H1 (cell line): ENCODE measurements around the gene MEP1A. TPM values are rescaled to one million over a fixed set of nuclear protein-coding genes. Genes with fewer than 3 reads are reported as not detected.

Experiments
- CTCF ChIA-PET: fragments of 300-600 bp; sonication (Branson Sonifier 250); formaldehyde crosslinking; loops from one replicate; lab custom pipeline; 2021; ENCODE audit not compliant: partially characterized antibody; lab: Charles Lee
- POLR2A ChIA-PET: fragments of 300-600 bp; sonication (Branson Sonifier 250); formaldehyde crosslinking; loops from one replicate; lab custom pipeline; 2021; ENCODE audit warnings: inconsistent platforms; ENCODE audit not compliant: partially characterized antibody; lab: Charles Lee
- DNase-seq, 2 experiments: peaks; one replicate each; pipeline versions ENCODE4 v3.0.0 to v3.0.0-alpha.2; 2010 to 2022; ENCODE audit warnings: low spot score in 2 of 2, low read depth in 1 of 2, mixed read lengths in 1 of 2
- FAIRE-seq: peaks from 2 replicates; lab custom pipeline; 2011; peaks lifted over from hg19 to GRCh38; lab: Jason Lieb, UNC
- H2AFZ ChIP-seq: 2 replicates; pipeline ENCODE4 v1.8.1; 2012; ENCODE audit warnings: low read length, inconsistent platforms
- H2AK5ac ChIP-seq: 2 replicates; pipeline ENCODE4 v1.6.1; 2013; ENCODE audit warnings: low read depth, low read length
- H2BK120ac ChIP-seq: replicated peaks from 2 replicates; pipeline ENCODE3; 2013; ENCODE audit warnings: low read depth, low read length, inconsistent platforms
- H2BK12ac ChIP-seq: 2 replicates; pipeline ENCODE4 v1.6.1; 2013; ENCODE audit warnings: low read depth, low read length
- H2BK15ac ChIP-seq: 2 replicates; pipeline ENCODE4 v1.6.1; 2013; ENCODE audit warnings: low read length
- H2BK20ac ChIP-seq: 2 replicates; pipeline ENCODE4 v1.6.1; 2013; ENCODE audit warnings: low read length
- H2BK5ac ChIP-seq: 2 replicates; pipeline ENCODE4 v1.6.1; 2013; ENCODE audit warnings: low read depth, low read length
- H3K14ac ChIP-seq: 2 replicates; pipeline ENCODE4 v1.6.1; 2013; ENCODE audit warnings: inconsistent platforms; ENCODE audit not compliant: insufficient read length
- H3K18ac ChIP-seq: 2 replicates; pipeline ENCODE4 v1.6.1; 2013; ENCODE audit warnings: low read length; ENCODE audit errors: extremely low read depth
- H3K23ac ChIP-seq: 2 replicates; pipeline ENCODE4 v1.6.1; 2013; ENCODE audit warnings: inconsistent platforms; ENCODE audit not compliant: insufficient read length
- H3K23me2 ChIP-seq: 2 replicates; pipeline ENCODE4 v1.6.1; 2013; ENCODE audit warnings: low read depth, low read length
- H3K27ac ChIP-seq: 2 replicates; pipeline ENCODE4 v1.6.1; 2011; ENCODE audit warnings: low read depth, low read length, inconsistent platforms
- H3K27me3 ChIP-seq, 4 experiments: replicated peaks in 1 of 4; 1 replicate in 1 of 4; 2 replicates in 3 of 4; pipeline versions ENCODE4 v1.6.1 to v1.8.1; 2011 to 2013; ENCODE audit warnings: low read length in 3 of 4, mild to moderate bottlenecking in 3 of 4, inconsistent platforms in 2 of 4, mixed read lengths in 2 of 4, moderate library complexity in 1 of 4; ENCODE audit not compliant: control insufficient read depth in 3 of 4, insufficient read depth in 3 of 4; ENCODE audit errors: extremely low read depth in 1 of 4
- H3K36me3 ChIP-seq, 4 experiments: 2 replicates each; pipeline versions ENCODE4 v1.6.1 to v1.8.1; 2011 to 2013; ENCODE audit warnings: mild to moderate bottlenecking in 4 of 4, low read length in 3 of 4, moderate library complexity in 2 of 4, control low read depth in 1 of 4, inconsistent platforms in 1 of 4; ENCODE audit not compliant: insufficient read depth in 4 of 4, control insufficient read depth in 2 of 4
- H3K4ac ChIP-seq: replicated peaks from 2 replicates; pipeline ENCODE3; 2013; ENCODE audit warnings: low read length, low read depth, mixed read lengths, inconsistent platforms; ENCODE audit not compliant: insufficient read length
- H3K4me1 ChIP-seq, 4 experiments: replicated peaks in 1 of 4; 1 replicate in 1 of 4; 2 replicates in 3 of 4; pipeline versions ENCODE4 v1.6.1 to v1.8.1; 2011 to 2013; ENCODE audit warnings: low read length in 3 of 4, inconsistent platforms in 2 of 4, mixed read lengths in 1 of 4; ENCODE audit not compliant: insufficient read depth in 4 of 4, control insufficient read depth in 3 of 4
- H3K4me2 ChIP-seq, 2 experiments: 2 replicates each; pipeline versions ENCODE4 v1.6.1 to v1.8.1; 2011 to 2013; ENCODE audit warnings: low read depth in 2 of 2, low read length in 2 of 2, control low read depth in 1 of 2, inconsistent platforms in 1 of 2, mild to moderate bottlenecking in 1 of 2; ENCODE audit not compliant: insufficient read depth in 1 of 2
- H3K4me3 ChIP-seq, 4 experiments: fragments of 200-600, 300-600 bp in 1 of 4; sonication (generic), shearing (Covaris generic), sonication (Bioruptor Twin) in 1 of 4; 2 replicates each; pipeline versions ENCODE4 v1.5.1 to v1.8.1; 2011 to 2016; ENCODE audit warnings: low read length in 4 of 4, low read depth in 3 of 4, control low read depth in 2 of 4, inconsistent platforms in 2 of 4, mild to moderate bottlenecking in 2 of 4, mixed read lengths in 1 of 4, moderate library complexity in 1 of 4; ENCODE audit not compliant: insufficient read depth in 2 of 4; ENCODE audit errors: extremely low read depth in 1 of 4
- H3K56ac ChIP-seq: replicated peaks from 2 replicates; pipeline ENCODE3; 2013; ENCODE audit warnings: low read depth, mild to moderate bottlenecking, mixed read lengths, low read length, inconsistent platforms; ENCODE audit not compliant: insufficient read length
- H3K79me1 ChIP-seq: 2 replicates; pipeline ENCODE4 v1.6.1; 2013; ENCODE audit warnings: low read depth, low read length, control low read depth
- H3K79me2 ChIP-seq, 2 experiments: 2 replicates each; pipeline versions ENCODE4 v1.6.1 to v1.8.1; 2012 to 2013; ENCODE audit warnings: low read length in 2 of 2, mild to moderate bottlenecking in 2 of 2, inconsistent platforms in 1 of 2; ENCODE audit not compliant: insufficient read depth in 2 of 2, control insufficient read depth in 1 of 2
- H3K9ac ChIP-seq, 4 experiments: replicated peaks in 1 of 4; 1 replicate in 1 of 4; 2 replicates in 3 of 4; pipeline versions ENCODE4 v1.6.1 to v1.8.1; 2011 to 2013; ENCODE audit warnings: low read depth in 3 of 4, low read length in 3 of 4, control low read depth in 2 of 4, mild to moderate bottlenecking in 2 of 4, moderate library complexity in 2 of 4, inconsistent platforms in 1 of 4; ENCODE audit errors: extremely low read depth in 1 of 4
- H3K9me3 ChIP-seq, 2 experiments: 2 replicates each; pipeline versions ENCODE4 v1.6.1 to v1.8.1; 2012 to 2013; ENCODE audit warnings: mild to moderate bottlenecking in 2 of 2, moderate library complexity in 2 of 2, control low read depth in 1 of 2, inconsistent platforms in 1 of 2, low read depth in 1 of 2, low read length in 1 of 2, mixed read lengths in 1 of 2; ENCODE audit not compliant: insufficient read depth in 2 of 2
- H4K20me1 ChIP-seq, 2 experiments: replicated peaks in 1 of 2; 2 replicates each; pipeline versions ENCODE3 to v1.8.1; 2011 to 2013; ENCODE audit warnings: inconsistent platforms in 2 of 2, low read length in 2 of 2, mild to moderate bottlenecking in 1 of 2; ENCODE audit not compliant: insufficient read depth in 2 of 2, control insufficient read depth in 1 of 2
- H4K5ac ChIP-seq: 2 replicates; pipeline ENCODE4 v1.6.1; 2013; ENCODE audit warnings: low read length, low read depth, mixed read lengths, inconsistent platforms; ENCODE audit not compliant: insufficient read length
- H4K8ac ChIP-seq: 2 replicates; pipeline ENCODE4 v1.8.0; 2013; ENCODE audit warnings: mild to moderate bottlenecking, moderate library complexity, low read length, inconsistent platforms; ENCODE audit not compliant: insufficient read depth; ENCODE audit errors: extremely low read depth
- H4K91ac ChIP-seq: replicated peaks from 2 replicates; pipeline ENCODE3; 2013; ENCODE audit warnings: low read length, mixed read lengths, inconsistent platforms; ENCODE audit not compliant: insufficient read length
- ASH2L ChIP-seq: fragments of 200-600, 300-600 bp; sonication (generic); IDR thresholded peaks from one replicate; pipeline ENCODE4 v1.7.1; 2017; ENCODE audit warnings: low read length
- CBX8 ChIP-seq: fragments of 300-800, 300-1000 bp; sonication (generic); IDR thresholded peaks from 2 replicates; pipeline ENCODE4 v1.7.1; 2016; ENCODE audit warnings: low read depth, low read length, borderline replicate concordance
- CEBPB ChIP-seq: IDR thresholded peaks from 2 replicates; pipeline ENCODE4 v1.6.1; 2012; ENCODE audit warnings: low read depth, low read length
- CHD1 ChIP-seq: IDR thresholded peaks from 2 replicates; pipeline ENCODE4 v1.6.1; 2012; ENCODE audit warnings: low read depth, low read length, improper control_type of control experiment
- CHD2 ChIP-seq: IDR thresholded peaks from 2 replicates; pipeline ENCODE4 v1.6.1; 2012; ENCODE audit warnings: low read length, improper control_type of control experiment
- EZH2 ChIP-seq: fragments of 200-600 bp; sonication (generic); IDR thresholded peaks from 2 replicates; pipeline ENCODE4 v1.7.1; 2012; ENCODE audit warnings: low read depth, mild to moderate bottlenecking, moderate library complexity, low read length, inconsistent platforms; ENCODE audit not compliant: severe bottlenecking
- JUN ChIP-seq: IDR thresholded peaks from 2 replicates; pipeline ENCODE4 v1.6.1; 2011; ENCODE audit warnings: low read depth, mild to moderate bottlenecking, improper control_type of control experiment, low read length
- KDM1A ChIP-seq: fragments of 200-600, 300-600 bp; sonication (generic); IDR thresholded peaks from 2 replicates; pipeline ENCODE4 v1.7.1; 2016; ENCODE audit warnings: mild to moderate bottlenecking, low read length, borderline replicate concordance
- KDM5A ChIP-seq: fragments of 200-600 bp; IDR thresholded peaks from 2 replicates; pipeline ENCODE4 v1.7.1; 2012; ENCODE audit warnings: mild to moderate bottlenecking, low read length, inconsistent platforms, mixed read lengths
- NRF1 ChIP-seq: IDR thresholded peaks from 2 replicates; pipeline ENCODE4 v1.6.1; 2011; ENCODE audit warnings: mild to moderate bottlenecking, low read depth, low read length, improper control_type of control experiment
- POU5F1 ChIP-seq: IDR thresholded peaks from 2 replicates; pipeline ENCODE4 v1.6.1; 2011; ENCODE audit warnings: low read depth, mild to moderate bottlenecking, low read length, moderate library complexity
- SIN3A ChIP-seq, 2 experiments: IDR thresholded peaks in 1 of 2; conservative IDR thresholded peaks in 1 of 2; 2 replicates each; pipeline ENCODE4 v1.6.1; 2011 to 2012; ENCODE audit warnings: low read length in 2 of 2, improper control_type of control experiment in 1 of 2, low read depth in 1 of 2, mild to moderate bottlenecking in 1 of 2
- SP2 ChIP-seq: IDR thresholded peaks from 2 replicates; pipeline ENCODE4 v1.6.1; 2012; ENCODE audit warnings: mild to moderate bottlenecking, low read length, inconsistent platforms
- TAF1 ChIP-seq: IDR thresholded peaks from 2 replicates; pipeline ENCODE4 v1.6.1; 2011; ENCODE audit warnings: mild to moderate bottlenecking, low read depth, low read length
- ZNF274 ChIP-seq: IDR thresholded peaks from 2 replicates; pipeline ENCODE4 v1.7.0; 2012; ENCODE audit warnings: low read length, borderline replicate concordance; ENCODE audit errors: extremely low read depth
- WGBS, 2 experiments: shearing (Covaris generic) in 1 of 2; methylation state at CpG; one replicate each; pipeline versions ENCODE4 v1.1.6 to v1.1.7; 2013 to 2015; ENCODE audit warnings: low lambda C conversion rate in 2 of 2, mixed read lengths in 2 of 2, inconsistent platforms in 1 of 2, low coverage in 1 of 2, missing lambda C conversion rate in 1 of 2; ENCODE audit not compliant: insufficient replicate concordance in 2 of 2, insufficient coverage in 1 of 2, insufficient read length in 1 of 2; ENCODE audit errors: extremely low coverage in 1 of 2, missing lambda C conversion rate in 1 of 2; 5-methylcytosine and 5-hydroxymethylcytosine counted together
- polyA plus RNA-seq, 7 experiments: library from polyadenylated mRNA; depleted of rRNA in 3 of 7; stranded (reverse) in 5 of 7; unstranded in 2 of 7; fragments of >200 nt in 5 of 7; fragments of 200-250 nt in 2 of 7; gene quantifications; 1 replicate in 5 of 7; 2 replicates in 1 of 7; 4 replicates in 1 of 7; pipeline versions ENCODE4 v1.2.1 to v1.2.3, GENCODE V29; 2011 to 2013; ENCODE audit warnings: missing spikeins in 2 of 7, mixed read lengths in 2 of 7
- total RNA-seq: library from RNA; stranded (reverse); fragmentation: NEBNext Ultra II Directional; extraction: Animal tissue kit (Norgen Biotek cat#: 25700); gene quantifications from 2 replicates; pipeline ENCODE4 v1.2.1, GENCODE V29; 2021

The MEP1A gene
- total and polyA plus RNA-seq, 2 of the 8 experiments (the other 6 are each of a cell fraction or from before 2014, with no cell fraction given), result 0.03 TPM; not detected in 1

- POLR2A ChIA-PET, result no interaction called here
- Histone ChIP-seq H2BK120ac (no peak overlapping the region), H3K23ac (no peak overlapping the region)
- TF ChIP-seq SP2, result no peak
- no peak for TF ChIP-seq KDM5A
- TF ChIP-seq CEBPB, result no peak
- no peak for TF ChIP-seq EZH2
- TF ChIP-seq CBX8, result no peak
- TF ChIP-seq NRF1, result no peak
- no peak for TF ChIP-seq CHD2
- no peak for TF ChIP-seq KDM1A
- no peak for TF ChIP-seq JUN
- TF ChIP-seq CHD1, result no peak
- no peak for TF ChIP-seq SIN3A (conservative IDR thresholded peaks at IDR 0.05 in 1 of 2, IDR thresholded peaks at IDR 0.05 in 1 of 2; ENCODE audit: low read depth in 1 of 2, low read length in 2 of 2)
- TF ChIP-seq POU5F1, result no peak
- no peak for TF ChIP-seq ZNF274
- no peak for TF ChIP-seq ASH2L
- TF ChIP-seq TAF1, result no peak
These were observed 32.3 kb upstream of the MEP1A start for GRCh38 chr6:46760925-46761324.

More at GRCh38 chr6:46760925-46761324, 32.3 kb upstream of the MEP1A start:
- Histone ChIP-seq H3K4me2 (no peak overlapping the region), H2BK12ac (no peak overlapping the region), H3K27ac (no peak overlapping the region), H3K79me2 (no peaks in the 10 kb centered on the region), H3K18ac (no peak overlapping the region), H3K9ac (no peak overlapping the region), H3K4ac (no peak overlapping the region), H4K20me1 (no peaks in the 10 kb centered on the region), H4K5ac (no peak overlapping the region), H4K8ac (no peak overlapping the region), H3K14ac (no peak overlapping the region), H3K23me2 (no peaks in the 10 kb centered on the region), H3K56ac (no peak overlapping the region), H2BK5ac (no peak overlapping the region), H3K4me3 (no peak overlapping the region), H3K9me3 (no peaks in the 10 kb centered on the region), H2BK15ac (no peak overlapping the region), H3K36me3 (no peaks in the 10 kb centered on the region), H2BK20ac (no peak overlapping the region), H3K79me1 (no peaks in the 10 kb centered on the region), H3K27me3 (no peaks in the 10 kb centered on the region), H2AFZ (no peak overlapping the region), H4K91ac (no peak overlapping the region), H3K4me1 (peaks cover 0 to 7% (median 3%) of the 10 kb centered on the region in 4 experiments; a peak in 3 of 7 replicates), H2AK5ac (no peak overlapping the region)
- 96% methylated on average over 3 of the region's 3 CpGs; no CpG with 5 or more reads in 1 of the 2 experiments for WGBS, 2 experiments
- no peak for DNase-seq
- CTCF ChIA-PET, result interaction anchor here (0.8 kb wide), 1 partner anchor 22 kb away, joined by 3 read pairs; no protein-coding TSS in a partner anchor
- no peak for FAIRE-seq
